ENCODE measurements around the gene FAM234B.

FAM234B gene

DNA sequence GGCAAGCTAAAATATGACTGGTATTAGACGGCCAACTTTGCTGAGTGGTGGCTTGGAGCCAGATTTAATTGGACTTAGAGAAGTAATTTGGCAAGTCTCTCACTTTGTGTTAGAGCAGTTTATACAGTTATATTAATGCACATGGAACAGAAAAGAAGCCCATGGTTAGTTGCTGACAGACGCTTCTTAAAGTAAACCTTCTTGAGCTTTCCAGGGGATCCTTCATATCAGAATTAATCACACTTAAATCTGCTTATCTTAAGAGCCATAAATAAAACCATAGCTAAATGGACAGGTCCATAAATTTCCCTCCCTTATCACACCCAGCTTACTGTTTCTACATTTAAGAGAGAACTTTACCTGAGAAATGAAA lies 49.7 kb downstream of the FAM234B start:
- no peak for DNase-seq

DNA sequence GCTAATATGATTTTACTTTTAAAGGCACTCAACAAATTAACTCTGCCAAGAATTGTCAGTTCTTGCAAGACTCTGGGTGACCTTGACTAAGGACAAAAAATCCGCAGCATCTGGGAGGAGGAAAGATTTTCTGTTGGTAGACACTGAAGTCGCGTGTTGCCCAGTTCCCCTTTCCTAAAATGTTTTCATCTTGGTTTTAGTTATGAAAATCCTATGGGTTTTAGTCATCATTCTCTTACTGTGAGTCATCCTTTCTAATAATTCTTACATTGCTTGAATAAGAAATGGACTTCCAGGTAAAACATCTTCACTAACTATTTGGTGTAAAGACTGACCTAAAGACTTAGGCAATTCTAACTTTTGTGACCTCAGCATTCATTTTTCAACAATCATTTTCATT lies 50.2 kb downstream of the FAM234B start:
- DNase-seq, result no peak

DNA sequence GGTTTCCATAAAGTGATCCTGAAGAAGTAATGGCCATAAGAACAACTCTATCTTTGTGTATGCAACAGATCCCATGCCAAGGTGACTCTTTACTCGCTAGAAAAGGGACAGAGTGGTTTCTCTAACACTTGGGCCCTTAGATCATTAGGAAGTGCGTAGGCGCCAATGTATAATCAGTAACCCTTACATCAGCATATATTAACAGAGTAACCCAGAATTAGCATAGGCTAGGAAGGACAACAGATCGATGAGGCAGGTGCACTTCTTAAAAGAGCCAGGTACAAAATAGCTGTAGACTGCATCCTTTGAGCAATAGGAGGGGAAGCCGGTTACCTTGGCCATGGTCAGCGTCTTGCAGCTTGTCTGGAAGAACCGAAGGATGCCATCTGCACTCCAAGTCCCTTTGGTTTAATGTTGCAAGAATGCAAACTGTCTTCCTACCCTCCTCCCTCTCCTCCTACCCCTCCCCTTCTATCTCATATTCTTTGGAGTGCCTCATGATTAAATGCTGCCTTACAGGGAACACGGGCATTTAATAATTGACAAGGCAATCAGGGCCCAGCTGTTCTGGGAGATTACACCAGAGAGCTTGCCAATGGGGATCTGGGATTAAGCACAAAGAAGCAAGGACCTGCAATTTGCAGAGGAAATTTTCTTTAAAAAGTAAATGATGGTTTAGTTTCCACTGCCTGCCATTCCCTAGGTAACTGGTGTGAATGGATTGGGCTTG lies 51.2 kb downstream of the FAM234B start:
- no peak for DNase-seq

DNA sequence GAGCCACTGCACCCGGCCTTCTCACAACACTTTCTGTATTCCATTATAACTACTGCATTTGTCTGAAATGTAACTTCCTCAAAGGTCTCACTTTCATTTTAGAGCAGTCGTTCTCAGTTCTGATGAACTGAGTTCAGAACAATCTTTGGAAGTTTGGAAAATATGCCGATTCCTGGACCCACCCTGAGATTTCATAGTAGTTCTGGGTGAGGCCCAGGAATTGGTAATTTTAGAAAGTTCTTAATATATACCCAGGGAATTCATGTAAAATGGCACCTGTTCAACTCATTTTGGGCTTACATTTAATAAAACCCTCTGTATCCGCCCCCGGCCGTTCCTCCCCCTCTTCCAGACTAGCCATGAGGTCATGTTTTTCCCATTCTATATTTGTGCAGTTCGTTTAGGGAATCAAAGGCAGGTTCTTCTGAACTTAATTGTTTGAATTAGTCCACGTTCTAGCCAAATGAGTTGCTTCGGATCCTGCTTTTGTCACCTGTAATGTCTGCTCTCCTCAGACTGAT lies 53.4 kb downstream of the FAM234B start:
- DNase-seq, result no peak

DNA sequence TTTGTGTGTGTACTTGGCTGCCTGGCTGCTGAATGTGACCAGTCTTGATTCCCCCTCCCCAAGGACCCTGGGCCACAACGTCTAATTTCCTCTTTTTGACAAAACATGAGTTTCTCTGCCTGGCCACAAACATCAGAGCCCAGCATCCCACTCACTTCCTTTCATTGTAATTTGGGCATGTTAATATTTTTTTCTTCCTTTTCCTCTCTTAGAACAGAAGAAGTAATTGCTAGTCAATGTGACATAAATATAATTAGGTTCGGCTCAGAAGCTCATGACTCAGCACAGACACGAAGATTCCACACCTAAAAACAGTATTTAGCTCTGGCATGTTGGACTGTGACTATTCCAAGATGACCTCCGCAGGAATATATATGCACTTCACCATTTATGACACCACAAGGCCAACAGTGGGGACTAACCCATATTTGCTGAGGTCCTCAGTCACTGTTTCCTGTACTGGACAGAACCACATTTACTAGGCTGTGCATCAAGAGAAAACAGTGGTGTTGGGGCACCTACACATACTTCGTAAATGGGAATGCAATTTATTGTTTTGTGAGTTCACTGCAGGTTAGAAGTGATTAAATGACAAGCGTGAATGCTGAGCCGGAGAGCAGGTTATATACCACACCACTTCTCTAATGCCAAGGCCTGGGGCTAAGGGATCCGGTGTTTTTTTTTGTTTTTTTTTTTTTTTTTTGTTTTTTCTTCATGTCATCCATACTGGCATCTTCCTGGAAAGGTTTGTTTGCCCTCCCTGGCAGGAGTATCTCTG lies 55.1 kb downstream of the FAM234B start:
- DNase-seq, result no peak

DNA sequence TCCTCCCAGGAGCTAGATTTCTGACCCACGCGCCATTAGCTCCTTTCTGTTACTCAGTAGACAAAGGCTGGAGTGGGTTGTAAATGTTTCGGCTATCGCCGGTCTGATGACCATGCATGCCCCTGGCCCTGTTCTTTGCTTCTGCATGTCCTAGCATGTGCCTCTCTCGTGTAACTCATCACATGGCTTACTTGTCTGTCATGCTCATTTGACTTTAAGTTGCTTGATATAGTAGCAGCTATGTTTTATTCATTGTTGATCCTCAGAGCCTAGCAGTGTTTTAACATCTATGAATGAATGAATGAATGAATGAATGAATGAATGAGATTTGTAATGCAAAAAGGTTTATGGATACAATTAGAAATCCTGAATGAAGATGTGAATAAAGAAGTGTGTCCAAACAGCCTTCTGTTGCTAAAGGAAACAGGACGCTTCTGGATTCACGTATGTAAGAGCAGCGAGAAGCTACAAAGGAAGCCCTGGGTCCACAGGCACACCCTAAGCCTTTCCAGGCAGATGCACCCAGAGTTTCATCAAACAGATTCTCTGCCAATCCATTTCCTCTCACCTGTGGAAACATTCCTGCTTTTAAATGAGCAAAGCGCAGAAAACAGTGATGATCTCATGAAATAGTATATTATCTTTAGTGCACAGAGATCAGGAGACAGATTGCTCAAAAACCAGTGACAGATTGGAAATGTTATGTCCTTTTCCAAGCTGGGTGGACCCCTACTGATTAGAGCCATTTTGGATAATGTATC lies 55.8 kb downstream of the FAM234B start:
- no peak for DNase-seq

DNA sequence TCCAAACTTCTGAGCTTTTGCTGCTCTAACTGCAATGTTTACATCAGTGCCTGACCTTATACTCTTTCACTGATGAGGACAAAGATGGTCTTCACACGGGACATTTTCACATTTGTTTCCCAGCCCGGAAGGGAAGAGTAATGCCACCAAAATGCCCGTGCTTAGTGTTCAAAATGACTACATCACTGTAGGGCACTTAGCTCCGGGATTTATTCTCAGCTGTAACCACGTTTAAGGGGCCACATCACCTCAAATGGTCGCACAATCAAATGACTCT lies 56.4 kb downstream of the FAM234B start:
- no peak for DNase-seq

DNA sequence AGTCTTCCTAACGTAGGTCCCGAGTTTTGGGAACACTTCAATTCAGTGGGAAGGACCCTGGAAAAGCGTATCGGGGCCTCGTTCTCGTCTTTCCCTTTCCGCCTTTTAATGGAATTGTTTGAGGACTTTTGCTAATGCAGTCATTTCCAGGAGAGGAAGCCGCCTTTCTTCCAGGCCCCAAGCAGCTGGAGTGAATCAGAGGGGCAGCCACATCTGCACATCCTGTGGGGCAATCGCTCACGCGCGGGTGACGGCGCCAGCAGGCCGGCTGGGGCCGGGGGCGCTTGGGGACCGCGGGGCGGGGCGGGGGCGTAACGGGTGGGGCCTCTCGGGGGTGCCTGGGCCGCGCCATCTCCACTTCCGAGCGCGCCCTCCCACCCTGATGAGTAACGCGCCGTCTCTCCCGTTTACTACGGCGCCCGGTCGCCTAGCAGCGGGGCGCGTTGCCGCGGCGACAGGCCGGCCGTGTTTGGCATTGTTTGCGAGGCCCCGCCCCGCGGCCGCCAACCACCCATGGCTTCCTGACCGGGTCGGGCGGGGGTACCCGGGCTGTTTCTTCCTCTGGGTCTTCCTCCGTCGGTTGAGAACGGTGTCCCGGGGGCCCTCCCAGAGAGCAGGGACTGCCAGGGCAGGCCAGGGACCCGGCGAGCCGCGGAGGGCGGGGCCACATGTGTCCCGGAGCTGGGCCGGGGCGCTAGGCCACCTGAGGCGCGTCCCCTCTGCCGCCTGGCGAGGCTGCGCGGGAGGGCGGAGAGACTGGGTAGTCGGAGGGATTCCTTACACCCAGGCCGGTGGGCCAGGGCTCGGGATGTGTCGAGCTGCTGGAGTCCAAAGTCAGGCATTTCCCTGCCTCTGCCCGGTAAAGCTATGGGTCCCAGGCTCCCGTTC lies 56.9 kb downstream of the FAM234B start:
- DNase-seq, result peak; percentile 70

DNA sequence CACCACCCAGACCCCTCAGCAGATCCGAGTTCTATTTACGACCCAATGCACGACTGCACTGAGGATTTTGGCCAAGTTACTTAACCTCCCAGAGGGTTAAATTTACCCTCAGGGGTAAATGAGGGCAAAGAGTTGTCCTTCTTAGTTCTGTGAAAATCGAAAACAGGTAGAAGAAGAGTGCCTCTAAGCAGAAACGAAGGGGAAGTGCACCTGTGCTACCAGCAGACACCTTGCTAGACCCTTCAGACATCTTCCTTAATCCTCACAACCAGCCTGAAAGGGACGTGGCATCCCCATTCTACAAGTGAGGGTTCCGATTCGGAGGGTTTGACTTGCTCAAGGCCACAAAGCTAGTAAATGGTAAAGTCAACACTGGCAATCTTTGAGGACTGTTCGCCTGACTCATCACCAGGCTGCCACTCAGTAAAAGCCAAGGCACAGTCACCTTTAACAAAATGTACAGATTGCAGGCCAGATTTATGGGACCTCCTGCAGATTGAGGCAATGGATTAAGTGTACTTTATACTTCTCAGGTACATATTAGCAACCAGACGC lies 57.7 kb downstream of the FAM234B start:
- no peak for DNase-seq

DNA sequence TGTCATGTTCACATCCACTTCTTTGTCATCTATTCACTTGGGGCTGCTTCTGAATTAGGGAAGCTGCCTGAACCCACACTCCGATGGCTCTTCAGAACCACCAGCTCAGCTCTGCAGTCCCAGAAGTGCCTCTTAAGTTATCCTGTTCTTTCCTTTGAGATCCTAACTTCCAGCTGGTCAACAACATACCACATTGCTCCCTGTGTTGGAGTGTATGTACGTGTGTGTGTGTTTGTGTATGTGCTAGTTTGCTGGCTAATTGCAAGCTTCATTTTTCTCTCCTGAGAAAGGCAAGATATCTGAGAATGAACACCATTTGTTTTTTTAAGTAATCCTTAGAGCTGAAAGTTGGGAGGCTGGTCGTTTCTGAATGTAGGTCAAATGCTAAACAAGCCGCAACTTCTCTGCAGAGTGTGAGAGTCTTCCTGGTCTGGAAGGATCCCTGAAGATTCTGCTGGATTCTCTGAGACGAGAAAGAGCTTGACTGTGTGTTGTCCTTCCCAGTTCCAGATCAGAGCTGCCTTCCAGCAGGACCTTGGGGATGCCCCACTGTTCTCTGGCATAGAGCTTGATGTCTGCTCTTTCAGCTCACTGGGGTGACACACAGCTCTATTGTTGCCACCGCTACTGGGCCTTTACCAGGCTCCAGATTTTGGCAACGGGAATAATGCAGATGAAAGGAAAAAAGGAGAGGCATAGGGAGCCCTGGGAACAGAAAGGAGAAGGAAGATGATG lies 58.4 kb downstream of the FAM234B start:
- DNase-seq, result no peak

DNA sequence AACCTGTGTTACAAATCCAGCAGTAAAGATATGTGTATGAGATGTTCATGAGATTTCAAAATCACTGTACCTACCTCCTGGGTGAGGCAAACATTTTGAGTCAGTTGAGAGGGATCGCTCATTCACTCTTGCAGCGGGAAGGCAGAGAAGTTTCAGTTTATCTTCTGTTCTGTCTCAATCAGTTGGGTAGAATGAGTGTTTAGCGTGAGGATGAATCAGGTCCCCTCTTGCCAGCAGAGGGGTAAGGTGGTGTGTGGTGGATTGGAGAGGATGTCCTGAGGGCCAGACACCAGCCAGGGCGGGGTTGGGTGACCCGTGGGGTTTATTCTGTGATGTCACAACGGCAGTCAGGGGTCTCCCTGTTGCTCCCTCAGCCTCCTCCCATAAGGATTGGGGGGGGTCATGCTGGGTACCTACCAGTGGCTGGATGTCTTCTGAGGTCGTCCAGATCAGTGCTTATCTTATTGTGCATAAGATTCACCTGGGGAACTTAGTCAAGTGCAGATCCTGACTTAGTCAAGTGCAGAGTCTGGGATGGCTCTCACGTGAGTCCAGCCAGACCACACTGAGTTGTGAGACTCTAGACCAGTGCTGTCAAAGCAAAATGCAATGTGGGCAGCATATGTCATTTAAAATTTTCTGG lies 59.3 kb downstream of the FAM234B start, which contains the start of gene GSG1:
Gene GSG1 (minus strand): TSS at position 277 of the 643 bp plus-strand sequence. CDS start 155 bp downstream, at position 122.
- DNase-seq, result no peak

DNA sequence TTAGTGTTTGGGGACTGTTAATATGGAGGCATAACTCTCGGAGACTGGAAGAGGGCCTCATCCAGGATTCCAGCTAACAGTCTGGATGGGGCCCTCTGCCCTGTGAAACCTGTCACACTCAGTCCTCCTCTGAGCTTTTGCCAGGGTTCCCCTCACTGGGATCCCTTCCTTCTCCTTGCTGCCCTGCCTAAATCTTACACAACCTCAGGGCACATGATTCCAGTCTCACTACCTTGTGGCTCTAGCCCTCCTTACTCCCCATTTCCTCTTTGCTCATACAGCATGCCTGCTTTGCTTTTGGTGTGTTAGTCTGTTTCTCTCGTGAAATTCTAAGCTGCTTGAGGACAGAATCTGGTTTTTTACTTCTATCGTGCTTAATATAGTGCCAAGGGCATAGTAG lies 60.2 kb downstream of the FAM234B start:
- no peak for DNase-seq

DNA sequence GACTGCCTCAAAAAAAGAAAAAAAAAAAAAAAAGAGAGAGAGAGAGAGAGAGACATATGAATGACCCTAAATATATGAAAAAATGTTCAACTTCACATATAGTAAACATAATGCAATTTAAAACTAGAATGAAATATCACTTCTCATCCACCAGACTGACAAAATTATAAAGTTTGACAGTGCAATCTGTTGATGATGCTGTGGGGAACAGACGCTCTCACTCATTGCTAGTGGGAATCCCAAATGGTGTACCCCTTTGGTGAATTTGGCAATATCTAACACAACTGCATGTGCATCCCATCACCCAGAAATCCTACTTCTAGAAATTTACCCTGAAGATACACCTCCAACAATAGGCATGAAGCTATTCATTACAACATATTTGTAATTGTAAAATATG lies 61.6 kb downstream of the FAM234B start:
- no peak for DNase-seq

DNA sequence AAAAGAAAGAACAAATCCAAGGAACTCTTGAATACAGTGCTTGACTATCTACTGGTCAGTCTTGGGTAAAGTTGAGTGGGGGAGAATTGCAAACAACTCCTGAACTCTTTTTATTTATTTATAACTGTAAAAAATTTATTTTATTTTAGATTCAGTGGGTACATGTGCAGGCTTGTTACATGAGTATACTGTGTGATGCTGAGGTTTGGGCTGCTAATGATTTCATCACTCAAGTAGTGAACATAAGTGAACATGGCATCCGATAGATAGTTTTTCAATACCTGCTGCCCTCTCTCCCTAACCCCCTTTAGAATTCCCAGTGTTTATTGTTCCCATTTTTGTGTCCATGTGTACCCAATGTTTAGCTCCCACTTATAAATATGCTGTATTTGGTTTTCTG lies 62.5 kb downstream of the FAM234B start:
- DNase-seq, result no peak

DNA sequence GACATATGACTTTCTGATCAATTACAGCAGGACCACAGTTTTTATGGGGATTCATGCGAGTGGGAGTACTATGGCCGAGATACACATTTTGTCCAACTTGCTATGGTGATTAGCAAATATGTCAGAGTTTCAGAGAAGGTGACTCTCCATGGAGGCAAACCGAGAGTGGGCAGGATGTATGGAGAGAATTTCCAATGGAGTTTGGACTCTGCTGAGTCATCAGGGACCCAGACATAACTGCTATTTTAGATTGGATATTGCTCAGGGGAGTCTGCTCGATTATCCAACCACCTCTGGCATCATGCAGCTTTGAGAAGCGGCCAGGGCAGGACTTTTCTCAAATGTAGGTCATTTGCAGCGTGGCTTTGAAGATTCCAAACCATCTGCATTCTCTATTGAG lies 68.8 kb downstream of the FAM234B start:
- no peak for DNase-seq

DNA sequence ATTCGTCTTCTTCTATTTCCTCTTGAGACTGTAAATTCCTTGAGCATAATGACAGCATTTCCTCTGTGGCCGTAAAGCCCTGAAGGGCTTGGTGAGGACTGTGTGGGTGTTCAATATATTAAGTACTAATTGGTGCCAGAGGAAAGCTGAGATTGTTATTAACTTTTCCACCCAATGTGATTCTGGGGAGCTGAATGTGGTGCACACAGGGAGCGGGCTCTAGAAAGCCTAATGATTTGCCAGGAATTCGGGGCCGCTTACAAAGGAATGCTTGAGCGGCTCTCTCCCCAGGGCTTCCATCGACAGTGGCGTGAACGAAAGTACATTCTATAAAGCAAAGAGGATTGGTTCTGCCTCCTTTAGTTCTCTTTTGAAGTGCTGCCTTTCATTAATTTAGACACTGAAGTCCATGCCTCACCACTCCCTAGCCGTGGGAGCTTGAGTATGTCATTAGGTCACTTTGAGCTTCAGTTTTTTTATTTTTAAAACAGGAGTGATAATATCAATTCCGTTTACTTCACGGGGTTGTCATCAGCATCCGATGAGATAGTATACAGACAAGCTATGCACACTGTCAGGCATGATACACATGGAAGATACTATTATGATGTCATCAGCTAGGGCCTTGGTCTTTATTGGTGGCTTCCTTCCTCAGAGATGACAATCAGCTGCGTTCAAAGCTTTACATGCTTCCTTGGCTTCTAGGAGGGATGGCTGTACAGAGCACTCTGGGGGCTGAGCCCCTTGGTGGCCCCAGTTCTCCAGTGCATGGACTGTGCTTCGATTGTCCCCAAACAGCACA lies 70.3 kb downstream of the FAM234B start:
- DNase-seq, result no peak

DNA sequence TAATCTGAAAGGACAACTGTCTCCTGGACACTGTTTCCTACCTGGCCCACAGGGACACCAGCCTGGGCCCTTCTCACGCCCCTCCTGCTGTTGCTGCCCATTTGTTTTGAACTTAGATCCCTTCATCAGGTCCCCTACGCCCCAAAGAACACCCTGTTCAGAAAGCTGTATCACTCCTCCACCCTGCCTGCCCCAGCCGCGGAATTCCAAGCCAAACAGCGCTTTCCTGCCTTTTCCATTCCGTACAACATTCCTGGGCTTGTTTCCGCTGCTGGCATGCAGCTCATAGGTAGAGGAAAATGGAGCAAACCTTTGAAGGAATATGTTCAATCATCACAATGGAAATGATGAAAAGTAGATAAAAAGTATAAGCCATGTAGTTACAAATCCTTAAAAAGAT lies 72.1 kb downstream of the FAM234B start:
- DNase-seq, result no peak

DNA sequence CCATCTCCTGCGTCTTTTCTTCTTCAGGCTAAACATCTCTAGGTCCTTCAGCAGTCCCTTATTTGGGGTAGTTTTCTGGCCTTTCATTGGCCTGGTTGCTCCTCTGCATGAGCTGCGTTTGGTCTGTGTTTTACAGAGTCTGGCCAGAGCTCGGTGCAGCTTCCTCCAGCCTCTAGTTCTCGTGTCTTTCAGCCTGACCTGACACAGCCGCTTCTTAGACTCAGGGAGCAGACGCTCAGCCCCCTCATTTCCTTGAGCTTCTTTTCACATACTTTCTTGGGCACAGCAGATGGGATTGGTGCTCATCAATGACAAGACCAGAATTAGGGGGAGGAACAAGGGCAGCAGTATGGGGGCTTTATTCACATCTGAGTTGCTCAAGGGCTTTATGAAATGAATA lies 72.8 kb downstream of the FAM234B start:
- no peak for DNase-seq

DNA sequence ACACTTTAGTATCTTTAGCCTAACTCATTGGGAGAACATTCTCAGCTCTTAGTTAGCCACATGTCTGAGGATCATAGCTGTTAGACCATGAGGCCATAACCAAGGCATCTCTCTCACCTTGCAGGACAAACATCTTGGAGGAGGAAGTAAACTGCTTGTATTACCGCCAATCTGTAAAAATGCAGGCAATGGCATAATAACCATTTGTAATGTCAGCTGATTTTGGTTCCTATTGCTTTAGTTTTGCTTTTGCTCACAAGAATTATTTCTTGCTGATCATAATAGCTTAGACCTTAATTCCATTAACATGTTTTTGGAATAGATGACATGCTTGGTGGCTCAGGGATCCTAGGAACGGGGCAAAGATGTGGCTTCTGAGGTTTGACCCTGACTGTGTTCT lies 75.6 kb downstream of the FAM234B start:
- no peak for DNase-seq

DNA sequence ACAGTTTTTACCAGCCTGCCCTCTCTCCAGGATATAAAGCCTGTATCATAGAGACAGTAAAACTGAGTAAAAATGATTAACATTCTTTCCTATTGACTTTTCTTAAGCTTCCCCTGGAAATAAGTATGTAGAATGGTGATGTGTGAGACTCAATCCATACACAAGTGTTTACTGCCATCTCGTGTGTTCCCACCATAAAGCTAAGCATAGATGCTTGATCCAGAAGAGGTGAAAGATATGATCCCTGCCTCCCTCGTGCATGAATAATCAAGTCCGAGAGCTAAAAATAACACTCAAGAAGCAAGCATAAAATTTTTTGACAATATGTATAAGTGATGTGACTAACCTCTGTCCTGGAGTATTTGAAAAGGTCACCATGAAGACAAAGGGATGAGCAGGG lies 76.2 kb downstream of the FAM234B start:
- DNase-seq, result no peak

Data from NCI-H774 (cell line).